ENCODE measurements around the gene RAD21L1. TPM values are rescaled to one million over a fixed set of nuclear protein-coding genes. Genes with fewer than 3 reads are reported as not detected.

The RAD21L1 gene
- total RNA-seq, 2 donors from 2014 or later: not detected

- DNase-seq (no peak), ATAC-seq (no peak)
- Mint-ChIP-seq H3K27me3 (no peaks in the 10 kb centered on the region), H3K4me3 (no peak overlapping the region), H3K36me3 (ENCODE audit: low read depth) (no peaks in the 10 kb centered on the region), H3K4me1 (peaks cover 34% of the 10 kb centered on the region), H3K27ac (peak overlapping the region; percentile 86)
- H3K9me3 ChIP-seq (ENCODE audit: control insufficient read depth, low read length, poor library complexity, severe bottlenecking): no peaks in the 10 kb centered on the region
Measured at GRCh38 chr20:1287787-1288569, 62.1 kb downstream of the RAD21L1 start.

DNA sequence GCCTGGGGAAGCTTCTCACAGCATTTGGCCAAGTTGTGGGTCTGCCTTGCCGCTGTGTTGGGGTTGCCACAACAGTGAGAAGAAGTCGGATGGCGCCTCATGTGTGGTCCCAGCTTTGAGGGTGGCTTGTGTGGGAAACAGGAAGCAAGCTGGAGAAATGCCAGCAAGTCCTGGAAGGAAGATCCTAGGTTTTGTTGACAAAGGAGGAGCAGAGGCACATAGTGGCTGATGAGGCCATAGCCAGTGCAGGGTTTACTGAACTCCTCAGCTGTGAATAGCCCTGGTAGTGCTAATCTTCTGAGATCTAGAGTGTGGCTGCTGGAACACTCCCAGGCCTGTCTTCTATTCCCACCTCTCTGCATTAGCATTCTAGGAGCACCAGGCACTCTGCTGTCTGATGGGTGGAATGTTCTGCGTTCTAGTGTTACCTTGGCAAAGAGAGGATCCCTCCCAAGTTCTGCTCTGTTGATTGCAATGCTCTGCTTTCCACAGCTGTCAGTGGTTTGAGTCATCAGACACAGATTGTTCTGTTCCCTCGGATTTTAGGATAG lies 65.4 kb downstream of the RAD21L1 start:
- Mint-ChIP-seq H3K27ac (no peak overlapping the region), H3K4me1 (peaks cover 23% of the 10 kb centered on the region), H3K4me3 (no peak overlapping the region), H3K36me3 (ENCODE audit: low read depth) (no peaks in the 10 kb centered on the region), H3K27me3 (no peaks in the 10 kb centered on the region)
- H3K9me3 ChIP-seq (ENCODE audit: control insufficient read depth, low read length, poor library complexity, severe bottlenecking): no peaks in the 10 kb centered on the region
- no peak for DNase-seq
- ATAC-seq: no peak

DNA sequence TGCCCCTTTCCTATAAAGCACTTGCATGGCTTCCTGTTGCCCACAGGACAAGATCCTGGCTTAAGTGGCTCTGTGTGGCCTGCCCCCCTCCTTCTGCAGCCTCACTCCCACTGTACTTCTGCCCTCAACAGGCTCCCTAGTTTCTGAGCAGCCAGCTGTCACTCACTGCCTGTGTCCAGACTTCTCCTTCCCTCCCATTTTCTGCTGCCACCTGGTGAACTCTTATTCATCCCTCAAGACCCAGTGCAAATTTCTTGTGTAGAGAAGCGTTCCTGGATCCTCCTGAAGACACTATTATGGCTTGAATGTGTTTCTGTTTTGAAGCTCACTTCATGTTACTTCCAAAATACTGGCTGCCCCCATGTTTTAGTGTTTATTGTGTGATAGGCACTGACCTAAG lies 66.8 kb downstream of the RAD21L1 start:
- Mint-ChIP-seq H3K36me3 (ENCODE audit: low read depth) (no peaks in the 10 kb centered on the region), H3K27ac (no peak overlapping the region), H3K4me1 (peaks cover 13% of the 10 kb centered on the region), H3K4me3 (no peak overlapping the region), H3K27me3 (no peaks in the 10 kb centered on the region)
- no peaks in the 10 kb centered on the region for H3K9me3 ChIP-seq (ENCODE audit: control insufficient read depth, low read length, poor library complexity, severe bottlenecking)
- DNase-seq (no peak), ATAC-seq (no peak)

DNA sequence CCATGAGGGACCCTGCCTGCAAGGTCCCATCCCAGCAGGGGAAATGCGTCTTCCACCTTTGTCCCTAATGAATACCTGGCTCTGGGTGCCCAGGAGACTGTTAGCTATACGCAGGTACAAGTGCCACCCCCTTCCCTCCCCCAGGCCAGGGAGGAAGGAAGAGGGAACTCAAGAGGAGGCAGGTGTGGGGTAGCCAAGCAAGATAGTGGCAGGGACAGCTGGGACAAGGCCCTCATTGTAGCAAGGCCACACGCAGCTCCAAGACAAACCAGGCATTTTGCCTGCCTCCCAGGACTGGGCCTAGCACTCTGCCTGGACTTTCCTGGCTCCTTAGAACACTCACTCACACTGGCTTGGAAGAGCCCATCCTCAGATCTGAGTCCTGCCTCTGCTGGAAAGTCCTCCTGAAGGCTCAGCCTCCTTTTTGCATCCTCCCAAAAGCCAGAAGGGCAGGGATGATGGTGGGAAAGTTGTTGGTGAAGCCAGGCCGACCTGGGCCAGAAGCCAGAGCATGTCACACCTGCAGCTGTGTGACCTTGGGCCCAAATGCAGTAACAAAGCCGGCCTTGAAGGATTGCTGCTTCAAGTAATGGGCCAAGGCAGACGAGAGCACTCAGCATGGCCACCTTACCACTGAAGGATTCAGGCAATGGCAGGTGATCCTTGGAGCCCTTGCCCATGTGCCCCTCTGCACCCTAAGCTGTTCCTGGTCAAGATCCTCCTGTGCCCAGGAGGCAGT lies 68.0 kb downstream of the RAD21L1 start:
- H3K27ac Mint-ChIP-seq: no peak overlapping the region
- H3K36me3 Mint-ChIP-seq (ENCODE audit: low read depth): no peaks in the 10 kb centered on the region
- H3K27me3 Mint-ChIP-seq: no peaks in the 10 kb centered on the region
- no peak for DNase-seq
- no peak overlapping the region for H3K4me3 Mint-ChIP-seq
- H3K9me3 ChIP-seq (ENCODE audit: control insufficient read depth, low read length, poor library complexity, severe bottlenecking): no peaks in the 10 kb centered on the region
- no peak for ATAC-seq
- H3K4me1 Mint-ChIP-seq: peaks cover 13% of the 10 kb centered on the region

- no peaks in the 10 kb centered on the region for H3K36me3 Mint-ChIP-seq (ENCODE audit: low read depth)
- ATAC-seq (no peak), DNase-seq (no peak)
- H3K27me3 Mint-ChIP-seq: no peaks in the 10 kb centered on the region
- no peak overlapping the region for H3K27ac Mint-ChIP-seq
- H3K4me3 Mint-ChIP-seq: no peak overlapping the region
- no peaks in the 10 kb centered on the region for H3K9me3 ChIP-seq (ENCODE audit: control insufficient read depth, low read length, poor library complexity, severe bottlenecking)
- peaks cover 14% of the 10 kb centered on the region for H3K4me1 Mint-ChIP-seq
Measured at GRCh38 chr20:1294497-1294896, 68.7 kb downstream of the RAD21L1 start.

DNA sequence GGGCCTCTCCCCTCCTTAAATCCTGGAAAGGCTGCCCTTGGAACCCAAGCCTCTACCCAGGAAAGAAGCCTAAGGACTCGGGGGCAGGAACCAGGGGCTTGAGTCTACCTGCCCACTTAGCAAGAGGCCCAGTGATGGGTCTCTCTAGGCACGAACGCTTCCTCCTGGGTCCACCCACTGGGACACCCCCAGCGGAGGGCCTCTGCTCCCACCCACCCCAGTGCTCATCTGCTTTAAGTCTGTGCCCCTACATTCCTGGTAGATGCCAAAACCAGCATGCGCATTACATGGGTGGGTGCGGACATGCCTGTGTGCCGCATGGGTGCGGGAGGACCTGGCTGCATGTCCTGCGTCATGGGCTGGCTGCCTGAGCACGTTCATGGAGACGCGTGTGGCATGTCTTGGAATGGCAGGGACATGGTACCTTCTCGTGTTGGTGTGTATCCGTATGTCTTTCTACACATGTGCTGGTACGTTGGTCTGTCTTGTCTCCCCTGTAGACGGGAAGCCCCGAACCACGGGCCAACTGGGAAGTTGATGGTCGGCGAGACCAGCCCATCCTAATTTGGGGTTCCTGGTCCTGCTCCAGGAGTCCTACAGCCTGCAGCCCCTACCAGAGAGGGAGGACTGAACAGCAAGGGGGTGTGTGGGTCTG lies 69.6 kb downstream of the RAD21L1 start:
- Mint-ChIP-seq H3K27ac (no peak overlapping the region), H3K36me3 (ENCODE audit: low read depth) (no peaks in the 10 kb centered on the region), H3K4me1 (peaks cover 14% of the 10 kb centered on the region), H3K27me3 (no peaks in the 10 kb centered on the region), H3K4me3 (no peak overlapping the region)
- DNase-seq: no peak
- no peak for ATAC-seq
- no peaks in the 10 kb centered on the region for H3K9me3 ChIP-seq (ENCODE audit: control insufficient read depth, low read length, poor library complexity, severe bottlenecking)

DNA sequence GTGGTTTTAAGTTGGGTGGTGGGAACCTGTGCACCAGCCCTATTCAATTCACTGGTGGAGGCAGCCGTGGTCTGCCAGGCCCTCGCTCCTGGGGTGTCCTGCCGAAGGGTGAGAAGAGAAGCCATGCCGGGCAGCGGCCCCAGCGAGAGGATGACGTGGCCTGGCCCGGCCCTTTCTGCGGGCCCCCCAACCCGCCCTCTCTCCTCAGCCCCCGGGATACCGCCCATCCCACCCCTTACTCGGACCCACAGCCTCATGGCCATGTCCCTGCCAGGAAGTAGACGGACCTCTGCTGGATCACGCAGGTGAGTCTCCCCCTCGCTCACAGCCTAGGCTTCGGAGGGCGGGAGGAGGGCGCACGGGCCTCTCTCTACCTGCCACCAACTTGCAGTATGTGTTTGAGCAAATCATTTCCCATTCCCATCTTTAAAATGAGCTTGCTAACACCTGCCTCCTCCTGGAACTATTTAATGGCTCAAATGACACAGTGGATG lies 70.3 kb downstream of the RAD21L1 start:
- no peaks in the 10 kb centered on the region for H3K36me3 Mint-ChIP-seq (ENCODE audit: low read depth)
- no peak overlapping the region for H3K4me3 Mint-ChIP-seq
- H3K4me1 Mint-ChIP-seq: peaks cover 19% of the 10 kb centered on the region
- no peaks in the 10 kb centered on the region for H3K9me3 ChIP-seq (ENCODE audit: control insufficient read depth, low read length, poor library complexity, severe bottlenecking)
- H3K27ac Mint-ChIP-seq: no peak overlapping the region
- DNase-seq (no peak), ATAC-seq (no peak)
- no peaks in the 10 kb centered on the region for H3K27me3 Mint-ChIP-seq

GRCh38 chr20:1296922-1297321 lies 71.1 kb downstream of the RAD21L1 start:
- Mint-ChIP-seq H3K4me3 (no peak overlapping the region), H3K36me3 (ENCODE audit: low read depth) (no peaks in the 10 kb centered on the region), H3K27ac (no peak overlapping the region), H3K4me1 (peaks cover 20% of the 10 kb centered on the region), H3K27me3 (no peaks in the 10 kb centered on the region)
- ATAC-seq: no peak
- H3K9me3 ChIP-seq (ENCODE audit: control insufficient read depth, low read length, poor library complexity, severe bottlenecking): no peaks in the 10 kb centered on the region
- no peak for DNase-seq

DNA sequence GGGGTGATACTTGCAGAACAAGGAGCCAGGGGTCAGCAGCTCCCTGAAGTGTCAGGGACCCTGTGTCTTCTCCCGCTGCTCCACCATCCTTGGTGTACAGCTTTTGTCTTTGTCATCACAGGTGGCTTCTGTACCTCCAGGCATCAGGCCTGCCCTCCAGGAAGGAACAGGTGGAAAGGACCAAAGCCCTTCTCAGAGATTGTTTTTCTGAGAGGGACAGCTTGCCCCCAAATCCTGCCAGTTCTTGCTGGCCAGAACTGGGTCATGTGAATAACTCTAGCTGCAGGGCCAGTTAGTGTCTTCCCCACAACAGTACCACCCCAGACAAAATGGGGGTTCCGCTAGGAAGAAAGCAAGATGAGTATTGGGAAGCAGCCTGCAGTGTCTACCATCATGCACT lies 71.6 kb downstream of the RAD21L1 start:
- no peaks in the 10 kb centered on the region for H3K36me3 Mint-ChIP-seq (ENCODE audit: low read depth)
- no peaks in the 10 kb centered on the region for H3K27me3 Mint-ChIP-seq
- DNase-seq (no peak), ATAC-seq (no peak)
- H3K4me1 Mint-ChIP-seq: peaks cover 16% of the 10 kb centered on the region
- H3K4me3 Mint-ChIP-seq: no peak overlapping the region
- H3K27ac Mint-ChIP-seq: peak overlapping the region; percentile 51
- H3K9me3 ChIP-seq (ENCODE audit: control insufficient read depth, low read length, poor library complexity, severe bottlenecking): no peaks in the 10 kb centered on the region

GRCh38 chr20:1298166-1298565 lies 72.3 kb downstream of the RAD21L1 start:
- no peak for DNase-seq
- Mint-ChIP-seq H3K27me3 (no peaks in the 10 kb centered on the region), H3K4me1 (peaks cover 19% of the 10 kb centered on the region), H3K27ac (peak overlapping the region; percentile 51), H3K4me3 (no peak overlapping the region), H3K36me3 (ENCODE audit: low read depth) (no peaks in the 10 kb centered on the region)
- no peak for ATAC-seq
- no peaks in the 10 kb centered on the region for H3K9me3 ChIP-seq (ENCODE audit: control insufficient read depth, low read length, poor library complexity, severe bottlenecking)

GRCh38 chr20:1298888-1299511 lies 73.2 kb downstream of the RAD21L1 start:
- no peak overlapping the region for H3K4me3 Mint-ChIP-seq
- DNase-seq: no peak
- H3K36me3 Mint-ChIP-seq (ENCODE audit: low read depth): no peaks in the 10 kb centered on the region
- no peak overlapping the region for H3K27ac Mint-ChIP-seq
- no peak for ATAC-seq
- H3K27me3 Mint-ChIP-seq: no peaks in the 10 kb centered on the region
- H3K4me1 Mint-ChIP-seq: peaks cover 19% of the 10 kb centered on the region
- no peaks in the 10 kb centered on the region for H3K9me3 ChIP-seq (ENCODE audit: control insufficient read depth, low read length, poor library complexity, severe bottlenecking)

DNA sequence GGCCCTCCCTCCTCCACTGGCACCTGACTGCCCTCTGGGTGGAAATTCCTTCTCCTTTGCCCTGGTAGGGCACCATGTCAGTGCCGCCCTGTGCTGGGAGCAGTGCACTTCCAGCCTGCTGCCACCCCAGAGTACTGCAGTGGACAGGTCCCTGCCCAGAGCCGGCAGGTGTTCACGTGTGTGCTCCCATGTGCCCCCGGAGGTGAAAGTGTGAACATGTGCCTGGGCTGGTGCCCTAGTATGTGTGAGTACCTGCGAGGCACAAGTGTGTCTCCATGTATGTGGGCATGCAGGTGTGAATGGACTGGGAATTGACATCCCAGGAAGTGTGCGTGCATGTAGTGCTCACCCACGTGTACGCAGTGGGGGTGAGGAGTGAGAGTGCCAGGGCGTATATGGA lies 73.7 kb downstream of the RAD21L1 start:
- Mint-ChIP-seq H3K4me3 (no peak overlapping the region), H3K27ac (no peak overlapping the region), H3K36me3 (ENCODE audit: low read depth) (peaks cover under 1% of the 10 kb centered on the region), H3K4me1 (peaks cover 19% of the 10 kb centered on the region), H3K27me3 (no peaks in the 10 kb centered on the region)
- peak; percentile 62 for ATAC-seq
- no peaks in the 10 kb centered on the region for H3K9me3 ChIP-seq (ENCODE audit: control insufficient read depth, low read length, poor library complexity, severe bottlenecking)
- DNase-seq: no peak

Measured in T-helper 17 cell (primary cell).